Measurements from ENCODE around the gene WWOX.

DNA sequence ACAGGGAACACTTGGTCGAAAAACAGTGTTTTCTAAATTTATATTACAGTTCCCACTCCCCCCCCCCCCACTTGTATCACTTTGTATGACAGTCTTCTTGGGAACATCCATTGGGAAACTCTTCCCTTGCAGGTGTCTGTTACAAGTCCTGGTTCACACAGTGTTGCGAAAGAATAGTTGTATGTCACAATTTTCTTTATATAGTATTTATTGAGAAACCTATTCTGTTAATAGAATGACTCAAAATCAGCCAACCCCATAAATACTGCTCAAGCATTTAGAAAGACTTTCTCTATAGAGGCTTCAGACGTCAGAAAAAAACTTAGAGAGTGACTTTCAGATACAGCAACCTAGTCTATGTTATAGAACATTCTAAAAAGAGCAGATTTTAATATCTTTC, 414.4 kb downstream of the WWOX start:
- TF ChIP-seq ZNF274 (IDR thresholded peaks at IDR 0.05; ENCODE audit: low read depth, low read length): no peak
- TF ChIP-seq YY1 (IDR thresholded peaks at IDR 0.05; ENCODE audit: insufficient read depth, insufficient read length): no peak

Measured in NT2/D1 (cell line).